Endothelial cell (in vitro differentiated cells): ENCODE measurements around the gene RORC. TPM values are rescaled to one million over a fixed set of nuclear protein-coding genes. Genes with fewer than 3 reads are reported as not detected.
"Not testable (repeated sequence)": the region's sequence is repeated elsewhere in the genome, so short reads cannot be mapped to it uniquely, and the experiment has no call there.

Source experiments
- DNase-seq: peaks from one replicate; pipeline ENCODE4 v3.0.0; 2021; ENCODE audit warnings: low spot score
- H3K27ac Mint-ChIP-seq: one replicate; pipeline ENCODE4 v1.8.0; 2021; ENCODE audit warnings: mixed read lengths, inconsistent platforms; ENCODE audit not compliant: unreplicated experiment
- H3K27me3 Mint-ChIP-seq: one replicate; pipeline ENCODE4 v1.8.0; 2021; ENCODE audit warnings: mild to moderate bottlenecking, moderate library complexity, mixed read lengths, inconsistent platforms; ENCODE audit not compliant: unreplicated experiment
- H3K36me3 Mint-ChIP-seq: one replicate; pipeline ENCODE4 v1.8.0; 2021; ENCODE audit warnings: mild to moderate bottlenecking, low read depth, mixed read lengths, inconsistent platforms; ENCODE audit not compliant: unreplicated experiment
- H3K4me1 Mint-ChIP-seq: one replicate; pipeline ENCODE4 v1.8.0; 2021; ENCODE audit warnings: mild to moderate bottlenecking, mixed read lengths, inconsistent platforms; ENCODE audit not compliant: unreplicated experiment
- H3K4me3 Mint-ChIP-seq: one replicate; pipeline ENCODE4 v1.8.0; 2021; ENCODE audit warnings: mild to moderate bottlenecking, mixed read lengths, inconsistent platforms; ENCODE audit not compliant: unreplicated experiment
- H3K9me3 Mint-ChIP-seq: one replicate; pipeline ENCODE4 v1.8.0; 2021; ENCODE audit warnings: mixed read lengths, inconsistent platforms; ENCODE audit not compliant: unreplicated experiment
- CTCF ChIP-seq: fragments of 200-600 bp; sonication (generic); IDR thresholded peaks from one replicate; pipeline ENCODE4 v1.5.0; 2021; ENCODE audit warnings: antibody characterized with exemption; ENCODE audit not compliant: unreplicated experiment
- total RNA-seq: library from RNA; stranded (reverse); fragmentation: NEBNext Ultra II Directional; extraction: Animal tissue kit (Norgen Biotek cat#: 25700); gene quantifications from one replicate; pipeline ENCODE4 v1.2.1, GENCODE V29; 2021; ENCODE audit not compliant: unreplicated experiment

RORC gene
- total RNA-seq, 1 donor from 2014 or later, result 1.0 TPM

- H3K4me1 Mint-ChIP-seq, result no peaks in the 10 kb centered on the region
- no peak overlapping the region for H3K27ac Mint-ChIP-seq
- no peak for DNase-seq
- peaks cover 17% of the 10 kb centered on the region for H3K36me3 Mint-ChIP-seq
- TF ChIP-seq CTCF, result no peak
- H3K27me3 Mint-ChIP-seq, result no peaks in the 10 kb centered on the region
- no peak overlapping the region for H3K4me3 Mint-ChIP-seq
- no peaks in the 10 kb centered on the region for H3K9me3 Mint-ChIP-seq
These were observed 47.8 kb downstream of the RORC start for GRCh38 chr1:151783796-151784195.

- peaks cover 23% of the 10 kb centered on the region for H3K36me3 Mint-ChIP-seq
These were observed 48.9 kb downstream of the RORC start for GRCh38 chr1:151782741-151783140.

DNA sequence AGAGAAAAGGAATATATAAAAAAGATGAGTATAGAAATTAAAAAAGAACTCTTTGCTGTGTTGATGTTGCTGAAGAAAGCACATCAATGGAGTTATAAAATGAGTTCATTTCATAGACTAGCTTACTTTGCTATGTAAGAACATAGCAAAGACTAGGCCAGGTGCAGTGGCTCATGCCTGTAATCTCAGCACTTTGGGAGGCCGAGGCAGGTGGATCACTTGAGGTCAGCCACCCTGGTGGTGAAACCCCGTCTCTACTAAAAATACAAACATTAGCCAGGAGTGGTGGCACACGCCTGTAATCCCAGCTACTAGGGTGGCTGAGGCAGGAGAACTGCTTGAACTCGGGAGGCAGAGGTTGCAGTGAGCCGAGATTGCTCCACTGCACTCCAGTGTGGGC lies 49.6 kb downstream of the RORC start:
- not testable (repeated sequence) for H3K4me3 Mint-ChIP-seq, H3K9me3 Mint-ChIP-seq

More at GRCh38 chr1:151782741-151783140, 48.9 kb downstream of the RORC start:
- H3K4me3 Mint-ChIP-seq, result no peak overlapping the region
- DNase-seq, result no peak
- TF ChIP-seq CTCF, result no peak
- no peaks in the 10 kb centered on the region for H3K27me3 Mint-ChIP-seq
- H3K4me1 Mint-ChIP-seq, result no peaks in the 10 kb centered on the region
- no peak overlapping the region for H3K27ac Mint-ChIP-seq
- H3K9me3 Mint-ChIP-seq, result no peaks in the 10 kb centered on the region

GRCh38 chr1:151780736-151781135 lies 50.9 kb downstream of the RORC start:
- not testable (repeated sequence) for DNase-seq, H3K27me3 Mint-ChIP-seq, H3K9me3 Mint-ChIP-seq, H3K27ac Mint-ChIP-seq, H3K4me1 Mint-ChIP-seq, H3K4me3 Mint-ChIP-seq
- peaks cover 23% of the 10 kb centered on the region for H3K36me3 Mint-ChIP-seq

More for the DNA sequence above, 49.6 kb downstream of the RORC start:
- not testable (repeated sequence) for DNase-seq, H3K27ac Mint-ChIP-seq, H3K27me3 Mint-ChIP-seq, H3K4me1 Mint-ChIP-seq
- peaks cover 23% of the 10 kb centered on the region for H3K36me3 Mint-ChIP-seq

DNA sequence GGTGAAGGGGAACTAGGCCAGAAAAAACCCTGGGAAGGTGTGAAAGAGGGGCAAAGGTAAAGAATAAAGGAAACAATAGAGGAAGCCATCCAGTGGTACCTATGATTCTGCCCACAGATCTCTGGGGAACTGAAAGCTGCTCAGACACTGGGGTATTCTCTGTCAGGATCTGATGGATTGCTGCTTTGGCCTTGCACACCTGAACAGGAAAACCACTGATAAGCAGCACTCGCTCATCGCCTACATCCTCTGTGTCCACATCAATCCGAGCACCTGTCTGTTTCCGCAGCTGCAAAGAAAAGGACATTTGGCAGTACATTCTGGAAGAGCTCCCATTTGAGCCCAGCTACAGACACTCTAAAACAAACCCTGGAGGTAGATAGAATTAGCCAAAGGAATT lies 51.8 kb downstream of the RORC start:
- Mint-ChIP-seq H3K4me3 (no peak overlapping the region), H3K27ac (no peak overlapping the region), H3K27me3 (peaks cover 2% of the 10 kb centered on the region), H3K4me1 (no peaks in the 10 kb centered on the region), H3K36me3 (peaks cover 23% of the 10 kb centered on the region), H3K9me3 (no peaks in the 10 kb centered on the region)
- TF ChIP-seq CTCF, result no peak
- no peak for DNase-seq

- Mint-ChIP-seq H3K4me3 (no peak overlapping the region), H3K36me3 (peaks cover 35% of the 10 kb centered on the region), H3K4me1 (no peaks in the 10 kb centered on the region), H3K27ac (no peak overlapping the region), H3K9me3 (no peaks in the 10 kb centered on the region), H3K27me3 (peaks cover 2% of the 10 kb centered on the region)
- TF ChIP-seq CTCF, result no peak
- no peak for DNase-seq
These were observed 54.3 kb downstream of the RORC start for GRCh38 chr1:151777317-151777716.
